NCI-H2029 treated with DMSO at 0.1 percent for 48 hours (cell line): ENCODE results near the gene FXYD2.
"Not testable (repeated sequence)": the region's sequence is repeated elsewhere in the genome, so short reads cannot be mapped to it uniquely, and the experiment has no call there.

Experiments used
- DNase-seq: peaks from one replicate; lab custom pipeline; 2025; lab: John Stamatoyannopoulos, UW

The FXYD2 gene

GRCh38 chr11:117824571-117825537, at the start of gene FXYD2:
Gene FXYD2 (minus strand): TSS chr11:117824744. CDS start chr11:117824678, 66 bp downstream.
- peak; percentile 52 for DNase-seq

GRCh38 chr11:117873828-117874125, 49.2 kb upstream of the FXYD2 start:
- DNase-seq, result no peak

GRCh38 chr11:117872975-117873827, 48.7 kb upstream of the FXYD2 start:
- no peak for DNase-seq

GRCh38 chr11:117872420-117872961, 47.9 kb upstream of the FXYD2 start:
- no peak for DNase-seq

GRCh38 chr11:117871784-117872183, 47.2 kb upstream of the FXYD2 start:
- no peak for DNase-seq

- no peak for DNase-seq
Observed at GRCh38 chr11:117871160-117871559, 46.6 kb upstream of the FXYD2 start.

GRCh38 chr11:117870103-117870952, 45.8 kb upstream of the FXYD2 start:
- DNase-seq, result no peak

GRCh38 chr11:117869604-117870003, 45.1 kb upstream of the FXYD2 start:
- DNase-seq, result no peak

GRCh38 chr11:117868815-117869561, 44.4 kb upstream of the FXYD2 start:
- peak; percentile 75 for DNase-seq

GRCh38 chr11:117868088-117868487, 43.5 kb upstream of the FXYD2 start:
- no peak for DNase-seq

GRCh38 chr11:117866526-117866925, 42.0 kb upstream of the FXYD2 start:
- no peak for DNase-seq

- DNase-seq, result not testable (repeated sequence)
Observed at GRCh38 chr11:117865546-117865945, 41.0 kb upstream of the FXYD2 start.

- DNase-seq, result no peak
Observed at GRCh38 chr11:117863383-117863782, 38.8 kb upstream of the FXYD2 start.

GRCh38 chr11:117862753-117863152, 38.2 kb upstream of the FXYD2 start:
- DNase-seq, result no peak

- DNase-seq, result no peak
Observed at GRCh38 chr11:117862019-117862725, 37.6 kb upstream of the FXYD2 start.

- DNase-seq, result peak; percentile 83
Observed at GRCh38 chr11:117861151-117862018, 36.8 kb upstream of the FXYD2 start.

- DNase-seq, result no peak
Observed at GRCh38 chr11:117860139-117860538, 35.6 kb upstream of the FXYD2 start.

- no peak for DNase-seq
Observed at GRCh38 chr11:117859488-117860112, 35.1 kb upstream of the FXYD2 start.

- DNase-seq, result no peak
Observed at GRCh38 chr11:117859061-117859460, 34.5 kb upstream of the FXYD2 start.
